Erythroblast (primary cell): ENCODE data around the gene PADI2.

ENCODE experiments used
- GATA1 ChIP-seq: IDR thresholded peaks from 2 replicates; pipeline ENCODE4 v1.6.1; 2011; ENCODE audit warnings: low read depth, mild to moderate bottlenecking, control low read depth, low read length, moderate library complexity
- POLR2A ChIP-seq: IDR thresholded peaks from 2 replicates; pipeline ENCODE4 v1.6.1; 2011; ENCODE audit warnings: mild to moderate bottlenecking, low read length

- no peak for TF ChIP-seq POLR2A
- no peak for TF ChIP-seq GATA1
Measured at GRCh38 chr1:17145648-17146047, 26.4 kb upstream of the PADI2 start.
